SK-N-SH treated with all-trans-retinoic acid at 6 μM for 48 hours (cell line): ENCODE results near the gene SNPH.

Experiments used
- ESRRG ChIP-seq: fragments of 250-450 bp; sonication (Bioruptor Pico); IDR thresholded peaks from 2 replicates; pipeline ENCODE4 v1.6.1; 2021; ENCODE audit warnings: mild to moderate bottlenecking
- PPARA ChIP-seq: fragments of 250-450 bp; sonication (Bioruptor Pico); IDR thresholded peaks from 2 replicates; pipeline ENCODE4 v1.5.0; 2020; ENCODE audit warnings: mild to moderate bottlenecking, borderline replicate concordance
- RARB ChIP-seq: fragments of 250-450 bp; sonication (Bioruptor Pico); IDR thresholded peaks from 2 replicates; pipeline ENCODE4 v1.8.0; 2021; ENCODE audit warnings: mild to moderate bottlenecking, moderate library complexity
- ZFP3 ChIP-seq: fragments of 250-450 bp; sonication (Bioruptor Pico); IDR thresholded peaks from 2 replicates; pipeline ENCODE4 v1.5.0; 2020; ENCODE audit warnings: mild to moderate bottlenecking, moderate library complexity
- ZNF565 ChIP-seq: fragments of 450-650 bp; formaldehyde crosslinking; conservative IDR thresholded peaks from 2 replicates; pipeline ENCODE4 v1.5.0; 2020; ENCODE audit warnings: low read depth, mild to moderate bottlenecking, moderate library complexity
- ZNF8 ChIP-seq: fragments of 450-650 bp; formaldehyde crosslinking; IDR thresholded peaks from 2 replicates; pipeline ENCODE4 v1.5.0; 2020; ENCODE audit warnings: mild to moderate bottlenecking, moderate library complexity
- TF ChIP-seq, protein P1 (sequence below): fragments of 250-450 bp; sonication (Bioruptor Pico); IDR thresholded peaks from 2 replicates; pipeline ENCODE4 v1.8.0; 2020; ENCODE audit warnings: mild to moderate bottlenecking, moderate library complexity, borderline replicate concordance
- TF ChIP-seq, protein P2 (sequence below): fragments of 250-450 bp; sonication (Bioruptor Pico); IDR thresholded peaks from 2 replicates; pipeline ENCODE4 v1.5.1; 2020; ENCODE audit warnings: low read depth, mild to moderate bottlenecking, moderate library complexity

DNA sequence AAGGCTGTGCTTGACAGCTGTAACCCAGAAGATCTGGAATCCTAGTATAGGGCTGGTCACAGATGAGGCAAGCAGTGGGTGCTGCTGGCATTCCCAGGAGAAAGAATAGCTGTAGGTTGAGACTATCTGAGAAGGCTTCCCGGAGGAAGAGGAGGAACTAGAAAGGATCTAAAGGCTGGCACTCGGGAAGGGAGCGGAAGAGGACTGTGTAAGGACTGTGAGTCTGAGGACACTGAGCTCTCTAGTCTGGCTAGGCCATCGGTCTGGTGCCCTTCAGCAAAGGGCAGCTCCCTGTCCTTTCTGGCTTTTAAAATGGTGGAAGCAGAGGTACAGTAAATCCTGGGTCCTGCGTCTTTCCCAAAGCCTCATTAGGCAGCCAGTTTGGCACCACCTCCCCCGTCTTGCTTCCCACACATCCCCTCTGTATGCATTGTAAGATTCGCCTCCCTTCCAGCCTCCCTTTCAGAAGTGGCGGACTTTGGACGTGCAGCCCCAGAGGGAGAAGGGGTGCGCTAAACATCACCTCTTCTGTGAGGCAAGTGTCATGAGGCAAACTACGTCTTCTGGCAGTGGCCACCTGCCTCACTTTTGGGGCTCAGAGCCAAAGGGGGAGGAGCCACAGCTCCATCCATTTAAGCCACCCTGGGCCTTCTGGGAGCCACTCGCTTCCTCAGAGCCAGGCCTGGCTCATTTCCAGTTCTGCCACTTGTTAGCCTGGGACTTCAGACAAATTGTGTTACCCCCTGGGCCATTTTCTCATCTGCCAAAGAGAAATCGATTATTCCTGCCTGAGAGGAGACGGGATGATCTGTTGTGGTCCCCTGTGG, 8.6 kb downstream of the SNPH start:
- TF ChIP-seq ZNF565 (CRISPR knock-in tag) (no peak), ZNF8 (CRISPR knock-in tag) (no peak), ESRRG (CRISPR knock-in tag) (no peak), ZFP3 (no peak), PPARA (CRISPR knock-in tag) (no peak), RARB (CRISPR knock-in tag) (no peak)
- TF ChIP-seq, protein P1, sequence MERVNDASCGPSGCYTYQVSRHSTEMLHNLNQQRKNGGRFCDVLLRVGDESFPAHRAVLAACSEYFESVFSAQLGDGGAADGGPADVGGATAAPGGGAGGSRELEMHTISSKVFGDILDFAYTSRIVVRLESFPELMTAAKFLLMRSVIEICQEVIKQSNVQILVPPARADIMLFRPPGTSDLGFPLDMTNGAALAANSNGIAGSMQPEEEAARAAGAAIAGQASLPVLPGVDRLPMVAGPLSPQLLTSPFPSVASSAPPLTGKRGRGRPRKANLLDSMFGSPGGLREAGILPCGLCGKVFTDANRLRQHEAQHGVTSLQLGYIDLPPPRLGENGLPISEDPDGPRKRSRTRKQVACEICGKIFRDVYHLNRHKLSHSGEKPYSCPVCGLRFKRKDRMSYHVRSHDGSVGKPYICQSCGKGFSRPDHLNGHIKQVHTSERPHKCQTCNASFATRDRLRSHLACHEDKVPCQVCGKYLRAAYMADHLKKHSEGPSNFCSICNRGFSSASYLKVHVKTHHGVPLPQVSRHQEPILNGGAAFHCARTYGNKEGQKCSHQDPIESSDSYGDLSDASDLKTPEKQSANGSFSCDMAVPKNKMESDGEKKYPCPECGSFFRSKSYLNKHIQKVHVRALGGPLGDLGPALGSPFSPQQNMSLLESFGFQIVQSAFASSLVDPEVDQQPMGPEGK (CRISPR knock-in tag): no peak
- TF ChIP-seq, protein P2, sequence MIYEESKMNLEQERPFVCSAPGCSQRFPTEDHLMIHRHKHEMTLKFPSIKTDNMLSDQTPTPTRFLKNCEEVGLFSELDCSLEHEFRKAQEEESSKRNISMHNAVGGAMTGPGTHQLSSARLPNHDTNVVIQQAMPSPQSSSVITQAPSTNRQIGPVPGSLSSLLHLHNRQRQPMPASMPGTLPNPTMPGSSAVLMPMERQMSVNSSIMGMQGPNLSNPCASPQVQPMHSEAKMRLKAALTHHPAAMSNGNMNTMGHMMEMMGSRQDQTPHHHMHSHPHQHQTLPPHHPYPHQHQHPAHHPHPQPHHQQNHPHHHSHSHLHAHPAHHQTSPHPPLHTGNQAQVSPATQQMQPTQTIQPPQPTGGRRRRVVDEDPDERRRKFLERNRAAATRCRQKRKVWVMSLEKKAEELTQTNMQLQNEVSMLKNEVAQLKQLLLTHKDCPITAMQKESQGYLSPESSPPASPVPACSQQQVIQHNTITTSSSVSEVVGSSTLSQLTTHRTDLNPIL (CRISPR knock-in tag): no peak
